Breast epithelium (tissue), 3 donors: ENCODE data around the gene PLD1.

ENCODE experiments used
- POLR2AphosphoS5 ChIP-seq, 3 donors: sonication (generic); formaldehyde crosslinking; IDR thresholded peaks; one replicate each; pipeline ENCODE4 v1.6.1; 2017; ENCODE audit warnings: antibody characterized with exemption in 3 of 3
- TF ChIP-seq, protein P1 (sequence below), 3 donors: fragments of 450-650 bp; IDR thresholded peaks; one replicate each; pipeline ENCODE4 v1.5.1; 2016 to 2017; ENCODE audit warnings: antibody characterized with exemption in 3 of 3, mild to moderate bottlenecking in 3 of 3, moderate library complexity in 3 of 3

DNA sequence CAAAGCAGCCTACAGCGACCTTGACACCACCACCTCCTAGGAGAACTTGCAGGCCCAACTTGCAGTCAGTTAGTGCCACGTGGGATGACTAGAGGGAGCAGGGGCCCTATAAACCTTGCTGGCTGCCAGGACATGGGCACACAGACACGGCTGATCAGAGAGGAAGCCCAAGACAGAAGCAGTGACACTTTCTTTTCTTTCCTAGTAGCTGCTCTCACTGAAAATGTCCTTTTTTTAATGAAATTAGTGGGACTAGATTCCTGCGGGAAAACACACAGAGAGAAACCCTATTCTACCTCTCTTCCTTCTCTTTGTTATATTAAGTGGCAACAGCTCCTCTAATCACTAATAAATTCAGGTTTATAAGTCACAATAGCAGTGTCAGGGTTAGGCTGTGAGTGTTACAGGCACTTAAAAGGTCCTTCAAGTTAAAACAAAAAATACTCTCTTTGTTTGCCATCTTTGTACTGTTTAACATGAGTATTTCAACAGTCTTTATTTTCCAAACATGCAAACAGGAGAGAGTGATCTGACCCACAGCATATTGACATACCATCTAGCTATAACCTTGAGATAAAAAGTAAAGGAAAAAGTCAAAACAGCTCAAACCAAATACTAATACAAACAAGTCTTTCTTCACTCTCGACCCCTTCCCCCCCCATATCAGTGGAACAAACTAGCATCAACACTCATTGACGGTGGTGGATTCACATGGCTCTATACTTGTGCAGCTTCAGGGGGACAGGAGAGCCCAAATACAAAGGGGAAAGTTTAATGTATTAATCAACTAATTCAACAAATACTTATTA, 30.7 kb upstream of the PLD1 start:
- TF ChIP-seq, protein P1, sequence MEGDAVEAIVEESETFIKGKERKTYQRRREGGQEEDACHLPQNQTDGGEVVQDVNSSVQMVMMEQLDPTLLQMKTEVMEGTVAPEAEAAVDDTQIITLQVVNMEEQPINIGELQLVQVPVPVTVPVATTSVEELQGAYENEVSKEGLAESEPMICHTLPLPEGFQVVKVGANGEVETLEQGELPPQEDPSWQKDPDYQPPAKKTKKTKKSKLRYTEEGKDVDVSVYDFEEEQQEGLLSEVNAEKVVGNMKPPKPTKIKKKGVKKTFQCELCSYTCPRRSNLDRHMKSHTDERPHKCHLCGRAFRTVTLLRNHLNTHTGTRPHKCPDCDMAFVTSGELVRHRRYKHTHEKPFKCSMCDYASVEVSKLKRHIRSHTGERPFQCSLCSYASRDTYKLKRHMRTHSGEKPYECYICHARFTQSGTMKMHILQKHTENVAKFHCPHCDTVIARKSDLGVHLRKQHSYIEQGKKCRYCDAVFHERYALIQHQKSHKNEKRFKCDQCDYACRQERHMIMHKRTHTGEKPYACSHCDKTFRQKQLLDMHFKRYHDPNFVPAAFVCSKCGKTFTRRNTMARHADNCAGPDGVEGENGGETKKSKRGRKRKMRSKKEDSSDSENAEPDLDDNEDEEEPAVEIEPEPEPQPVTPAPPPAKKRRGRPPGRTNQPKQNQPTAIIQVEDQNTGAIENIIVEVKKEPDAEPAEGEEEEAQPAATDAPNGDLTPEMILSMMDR (IDR thresholded peaks at IDR 0.05): no peak
- no peak for TF ChIP-seq POLR2AphosphoS5 (IDR thresholded peaks at IDR 0.05)
